ENCODE measurements around the gene CNKSR1. TPM values are rescaled to one million over a fixed set of nuclear protein-coding genes. Genes with fewer than 3 reads are reported as not detected.

CNKSR1 gene
- total and polyA plus RNA-seq, 2 of the 4 experiments (the other 2 are of a cell fraction): 0.43 TPM; not detected in 1

DNA sequence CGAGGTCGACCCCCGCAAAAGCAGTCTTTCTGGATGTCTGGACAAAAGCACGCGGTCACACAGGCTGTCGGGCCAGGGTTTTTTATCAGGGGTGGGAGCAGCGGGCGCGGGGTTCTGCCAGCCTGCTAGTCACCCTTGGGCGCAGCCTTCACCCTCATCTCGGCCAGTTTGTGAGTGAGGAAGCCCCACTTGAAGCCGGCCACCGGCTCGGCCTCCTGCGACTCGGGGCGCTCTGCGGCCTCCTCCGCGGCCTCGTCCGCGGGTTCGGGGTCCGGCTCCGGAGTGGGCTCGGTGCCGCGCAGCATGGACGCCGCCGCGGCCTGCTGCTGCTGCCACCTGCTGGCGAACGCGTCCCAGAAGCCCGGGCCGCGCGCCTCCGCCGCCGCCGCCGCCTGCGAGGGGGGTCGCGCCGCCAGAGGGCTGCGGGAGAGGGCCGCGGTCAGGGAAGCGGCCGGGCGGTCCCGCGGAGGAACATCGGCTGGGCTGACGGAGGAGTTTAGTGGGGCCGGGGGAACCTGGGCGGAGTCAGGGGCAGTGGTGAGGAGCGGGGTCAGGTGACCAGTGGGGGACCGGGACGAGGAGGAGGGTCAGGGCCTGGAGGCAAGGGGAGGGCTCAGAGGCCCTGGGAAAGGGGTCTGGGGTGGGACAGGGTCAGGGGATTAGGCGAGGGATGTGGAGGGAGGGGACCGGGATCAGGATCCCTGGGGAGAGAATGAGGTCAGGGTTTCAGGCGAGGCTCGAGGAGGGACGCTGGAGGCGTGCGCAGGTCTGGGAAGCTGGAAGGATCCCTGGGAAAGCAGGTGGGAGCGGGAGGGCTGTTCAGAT, 13.0 kb upstream of the CNKSR1 start (continued):
- TF ChIP-seq NFE2L2 (IDR thresholded peaks at IDR 0.05; ENCODE audit: low read depth, low read length): no peak

DNA sequence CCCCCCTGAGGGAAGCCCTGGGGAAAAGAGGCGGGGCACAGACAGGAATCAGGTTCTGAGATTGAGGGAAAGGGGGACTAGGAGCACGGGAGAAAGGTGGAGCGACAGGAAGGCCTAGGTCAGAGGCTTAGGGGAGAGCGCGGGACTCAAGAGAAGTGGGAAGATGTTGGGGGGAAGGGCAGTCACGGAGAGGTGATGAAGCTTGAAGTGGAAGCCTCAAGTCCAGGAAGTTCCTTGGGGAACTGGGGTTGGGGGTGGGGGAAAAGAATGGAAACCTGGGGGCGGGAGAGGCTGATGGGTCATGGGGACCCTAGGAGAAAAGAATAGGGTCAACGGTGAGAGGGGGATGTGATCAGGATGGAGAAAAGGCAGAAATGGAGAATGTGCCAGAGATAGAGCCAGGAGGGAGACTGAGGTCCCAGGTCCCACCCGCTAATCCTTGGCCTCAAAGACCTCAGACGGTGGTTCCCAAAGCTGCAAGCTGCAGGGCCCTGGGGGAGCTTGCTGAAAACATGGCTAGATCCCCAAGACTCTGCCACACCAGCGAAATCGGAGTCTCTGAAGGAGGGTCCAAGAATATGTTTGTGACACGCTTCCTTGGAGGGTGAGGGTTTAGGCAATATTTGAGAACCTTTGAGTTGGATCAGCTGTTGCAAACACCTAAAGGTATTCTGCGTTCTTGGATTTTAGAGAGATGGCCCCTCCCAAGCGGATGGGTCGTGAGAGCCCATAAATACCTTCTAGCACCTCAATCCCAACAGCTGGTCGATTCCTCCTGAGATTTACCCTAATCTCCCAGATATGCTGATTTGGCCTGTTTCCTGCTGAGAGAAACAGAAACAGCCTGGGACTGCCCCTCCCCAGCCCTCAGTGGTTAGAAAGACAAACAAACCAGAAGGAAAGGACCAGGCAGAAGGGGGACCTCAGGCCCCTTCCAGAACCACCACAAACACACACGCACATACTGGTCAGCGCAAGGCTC, 12.1 kb upstream of the CNKSR1 start:
- H3K4me1 ChIP-seq (ENCODE audit: control insufficient read depth, insufficient read depth, low read length): peaks cover 4% of the 10 kb centered on the region
- no peak overlapping the region for H2AK5ac ChIP-seq (ENCODE audit: low read depth, low read length)
- H3K27ac ChIP-seq (ENCODE audit: insufficient read depth, low read length): no peak overlapping the region
- no peak overlapping the region for H3K4me3 ChIP-seq (ENCODE audit: insufficient read depth, low read depth, low read length)
- ChIA-PET POLR2A (ENCODE audit: unreplicated experiment) (no interaction called here), CTCF (interaction anchor here (0.5 to 1.2 kb wide), 4 partner anchors 20 to 623 kb away, joined by 3 to 5 read pairs (median 3); no protein-coding TSS in a partner anchor)
- DNase-seq (peak; percentile 23), ATAC-seq (ENCODE audit: low read depth) (no peak)
- H3K18ac ChIP-seq (ENCODE audit: low read depth, low read length): no peak overlapping the region
- peaks cover 1 to 4% of the 10 kb centered on the region in 2 experiments for H3K79me1 ChIP-seq (ENCODE audit: low read depth in 1 of 2, low read length in 2 of 2)
- H3K9me3 ChIP-seq (ENCODE audit: control insufficient read depth, insufficient read depth, low read length): no peaks in the 10 kb centered on the region
- no peak overlapping the region for H2AK9ac ChIP-seq (replicated peaks; ENCODE audit: low read depth, low read length, poor library complexity)
- 64% methylated on average over 8 of the region's 19 CpGs; no CpG with 5 or more reads in 1 of the 2 experiments for WGBS, 2 experiments (ENCODE audit: extremely low coverage in 2 of 2, insufficient read length in 1 of 2)
- no peak overlapping the region for H2BK120ac ChIP-seq (ENCODE audit: low read depth, low read length)
- no peaks in the 10 kb centered on the region for H4K20me1 ChIP-seq (ENCODE audit: insufficient read depth, low read length)
- no peak overlapping the region for H4K8ac ChIP-seq (ENCODE audit: low read depth in 2 of 2, low read length in 2 of 2)
- dilution Hi-C loops (cut with HindIII; ENCODE audit: low sequenced_read_pairs, unreplicated experiment): no loop called here
- no peak overlapping the region for H3K4ac ChIP-seq (ENCODE audit: low read depth, low read length)
- no peak overlapping the region for H2BK5ac ChIP-seq (ENCODE audit: low read depth, low read length, poor library complexity, severe bottlenecking)
- H3K4me2 ChIP-seq (ENCODE audit: low read depth, low read length): no peak overlapping the region
- no peak overlapping the region for H3K56ac ChIP-seq (ENCODE audit: extremely low read depth, insufficient read depth, low read length)
- in situ Hi-C loops (cut with MboI; ENCODE audit: low sequenced_read_pairs): no loop called here
- H2BK20ac ChIP-seq (ENCODE audit: low read depth, low read length): no peak overlapping the region
- no peak overlapping the region for H3K9ac ChIP-seq (ENCODE audit: low read depth, low read length)
- peaks cover 12% of the 10 kb centered on the region; the same call in 1 of the 2 replicates for H3K27me3 ChIP-seq (ENCODE audit: control insufficient read depth, insufficient read depth, low read length)
- no peak overlapping the region for H4K91ac ChIP-seq (ENCODE audit: insufficient read depth, low read depth, low read length)
- H2BK15ac ChIP-seq (ENCODE audit: low read depth, low read length): no peak overlapping the region
- TF ChIP-seq RAD21 (IDR thresholded peaks at IDR 0.05; ENCODE audit: low read length) (no peak), NFE2L2 (IDR thresholded peaks at IDR 0.05; ENCODE audit: low read depth, low read length) (no peak), MXI1 (IDR thresholded peaks at IDR 0.05; ENCODE audit: borderline replicate concordance, low read depth, low read length) (no peak)
- TF ChIP-seq, protein P1, sequence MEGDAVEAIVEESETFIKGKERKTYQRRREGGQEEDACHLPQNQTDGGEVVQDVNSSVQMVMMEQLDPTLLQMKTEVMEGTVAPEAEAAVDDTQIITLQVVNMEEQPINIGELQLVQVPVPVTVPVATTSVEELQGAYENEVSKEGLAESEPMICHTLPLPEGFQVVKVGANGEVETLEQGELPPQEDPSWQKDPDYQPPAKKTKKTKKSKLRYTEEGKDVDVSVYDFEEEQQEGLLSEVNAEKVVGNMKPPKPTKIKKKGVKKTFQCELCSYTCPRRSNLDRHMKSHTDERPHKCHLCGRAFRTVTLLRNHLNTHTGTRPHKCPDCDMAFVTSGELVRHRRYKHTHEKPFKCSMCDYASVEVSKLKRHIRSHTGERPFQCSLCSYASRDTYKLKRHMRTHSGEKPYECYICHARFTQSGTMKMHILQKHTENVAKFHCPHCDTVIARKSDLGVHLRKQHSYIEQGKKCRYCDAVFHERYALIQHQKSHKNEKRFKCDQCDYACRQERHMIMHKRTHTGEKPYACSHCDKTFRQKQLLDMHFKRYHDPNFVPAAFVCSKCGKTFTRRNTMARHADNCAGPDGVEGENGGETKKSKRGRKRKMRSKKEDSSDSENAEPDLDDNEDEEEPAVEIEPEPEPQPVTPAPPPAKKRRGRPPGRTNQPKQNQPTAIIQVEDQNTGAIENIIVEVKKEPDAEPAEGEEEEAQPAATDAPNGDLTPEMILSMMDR (conservative IDR thresholded peaks at IDR 0.05; ENCODE audit: low read depth, low read length): no peak
- H3K36me3 ChIP-seq (ENCODE audit: control insufficient read depth, insufficient read depth, low read length): no peaks in the 10 kb centered on the region
- H2AFZ ChIP-seq (replicated peaks; ENCODE audit: low read length, poor library complexity): peak overlapping the region; percentile 18
- no TSS peak for BruUV-seq (replicated peaks)
- intact Hi-C loops (cut with micrococcal nuclease): loop anchor here (1.0 to 5.0 kb wide), 3 partner anchors 60 to 129 kb away; partner anchors contain the start of gene CEP85
- no peak overlapping the region for H3K14ac ChIP-seq (replicated peaks; ENCODE audit: low read depth, low read length)
- H3K9me1 ChIP-seq (ENCODE audit: insufficient read depth, low read length): 0 out of 2 replicates have a peak, but pooled peaks cover 3% of the 10 kb centered on the region
- H3K23ac ChIP-seq (ENCODE audit: low read depth, low read length): no peak overlapping the region
- no peak overlapping the region for H4K5ac ChIP-seq (ENCODE audit: low read depth, low read length)

Data from IMR-90 (cell line).